Measurements from ENCODE around the gene SIN3A. TPM values are rescaled to one million over a fixed set of nuclear protein-coding genes. Genes with fewer than 3 reads are reported as not detected.
"Not testable (repeated sequence)": the region's sequence is repeated elsewhere in the genome, so short reads cannot be mapped to it uniquely, and the experiment has no call there.

Gene SIN3A
- total RNA-seq, 2 experiments from 2014 or later: 44.2 to 103 TPM

GRCh38 chr15:75443972-75444453 lies 7.5 kb downstream of the SIN3A start:
- Histone ChIP-seq H4K20me1 (ENCODE audit: insufficient read depth, low read length) (peaks cover 19% of the 10 kb centered on the region), H3K4me1 (ENCODE audit: insufficient read depth, low read length, poor library complexity, severe bottlenecking) (peaks cover 24% of the 10 kb centered on the region), H3K36me3 (ENCODE audit: insufficient read depth, low read length) (peaks cover 67% of the 10 kb centered on the region), H3K79me2 (ENCODE audit: insufficient read depth, low read depth, low read length) (peaks cover 94% of the 10 kb centered on the region)
- H2AFZ ChIP-seq (ENCODE audit: low read length); DNase-seq (ENCODE audit: low spot score); H3K9me3 ChIP-seq (ENCODE audit: low read length); H3K27ac ChIP-seq (ENCODE audit: low read depth, low read length, poor library complexity, severe bottlenecking); H3K4me2 ChIP-seq (ENCODE audit: low read length); intact Hi-C loops (cut with micrococcal nuclease; ENCODE audit: unreplicated experiment); BruUV-seq (replicated peaks); CTCF ChIA-PET (ENCODE audit: unreplicated experiment); H3K9me2 ChIP-seq (ENCODE audit: insufficient read depth, low read length); H3K4me3 ChIP-seq (ENCODE audit: low read depth, low read length, poor library complexity, severe bottlenecking): not testable (repeated sequence)
- POLR2A ChIA-PET: interaction anchor here (0.6 to 0.8 kb wide), 3 partner anchors 50 to 198 kb away, joined by 3 to 5 read pairs (median 3); partner anchors contain the start of gene IMP3

GRCh38 chr15:75437721-75438120 lies 13.8 kb downstream of the SIN3A start:
- ChIA-PET CTCF (ENCODE audit: unreplicated experiment) (no interaction called here), POLR2A (no interaction called here)
- no peak overlapping the region for H3K4me3 ChIP-seq (ENCODE audit: low read depth, low read length, poor library complexity, severe bottlenecking)
- H3K4me1 ChIP-seq (ENCODE audit: insufficient read depth, low read length, poor library complexity, severe bottlenecking): no peaks in the 10 kb centered on the region
- intact Hi-C loops (cut with micrococcal nuclease; ENCODE audit: unreplicated experiment): no loop called here
- H3K9me2 ChIP-seq (ENCODE audit: insufficient read depth, low read length): no peaks in the 10 kb centered on the region
- no TSS peak for BruUV-seq (replicated peaks)
- no peak overlapping the region for H2AFZ ChIP-seq (ENCODE audit: low read length)
- no peak for DNase-seq (ENCODE audit: low spot score)
- H4K20me1 ChIP-seq (ENCODE audit: insufficient read depth, low read length): 0 out of 2 replicates have a peak, but pooled peaks cover 17% of the 10 kb centered on the region
- TF ChIP-seq CTCF (conservative IDR thresholded peaks at IDR 0.05; ENCODE audit: low read length) (no peak), EZH2phosphoT487 (IDR thresholded peaks at IDR 0.05; ENCODE audit: borderline replicate concordance, low read depth, low read length) (no peak)
- peaks cover 83% of the 10 kb centered on the region for H3K36me3 ChIP-seq (ENCODE audit: insufficient read depth, low read length)
- H3K4me2 ChIP-seq (ENCODE audit: low read length): no peak overlapping the region
- H3K79me2 ChIP-seq (ENCODE audit: insufficient read depth, low read depth, low read length): peaks cover 91% of the 10 kb centered on the region
- H3K27ac ChIP-seq (ENCODE audit: low read depth, low read length, poor library complexity, severe bottlenecking): no peak overlapping the region
- H3K9me3 ChIP-seq (ENCODE audit: low read length): no peaks in the 10 kb centered on the region

DNA sequence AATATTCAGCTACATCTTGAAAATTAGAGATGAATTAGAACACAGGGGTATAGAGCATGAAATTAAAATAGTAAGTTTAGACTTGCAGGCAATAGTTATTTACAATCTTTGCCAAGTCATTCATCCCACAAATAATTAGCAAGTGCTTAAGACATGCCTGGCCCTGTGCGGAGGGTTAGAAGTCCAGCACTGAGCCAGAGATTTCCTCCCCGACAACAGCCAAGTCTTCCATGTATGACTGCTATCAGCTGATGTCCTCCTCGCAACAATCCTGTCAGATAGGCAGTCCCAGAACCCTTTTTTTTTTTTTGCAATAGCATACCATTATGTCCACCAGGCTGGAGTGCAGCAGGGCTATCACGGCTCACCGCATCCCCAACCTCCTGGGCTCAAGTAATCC lies 14.6 kb downstream of the SIN3A start:
- DNase-seq (ENCODE audit: low spot score): no peak
- 0 out of 2 replicates have a peak, but pooled peaks cover 17% of the 10 kb centered on the region for H4K20me1 ChIP-seq (ENCODE audit: insufficient read depth, low read length)
- ChIA-PET CTCF (ENCODE audit: unreplicated experiment) (interaction anchor here (0.6 kb wide), 1 partner anchor 91 kb away, joined by 3 read pairs; no protein-coding TSS in a partner anchor), POLR2A (interaction anchor here (0.7 to 1.9 kb wide), 2 partner anchors 15 to 47 kb away, joined by 3 to 6 read pairs; partner anchors contain the start of gene SIN3A)
- no peaks in the 10 kb centered on the region for H3K9me3 ChIP-seq (ENCODE audit: low read length)
- peaks cover 77% of the 10 kb centered on the region for H3K36me3 ChIP-seq (ENCODE audit: insufficient read depth, low read length)
- H3K79me2 ChIP-seq (ENCODE audit: insufficient read depth, low read depth, low read length): peaks cover 91% of the 10 kb centered on the region
- no peak overlapping the region for H3K4me2 ChIP-seq (ENCODE audit: low read length)
- intact Hi-C loops (cut with micrococcal nuclease; ENCODE audit: unreplicated experiment): no loop called here
- TF ChIP-seq EZH2phosphoT487 (IDR thresholded peaks at IDR 0.05; ENCODE audit: borderline replicate concordance, low read depth, low read length) (no peak), CTCF (conservative IDR thresholded peaks at IDR 0.05; ENCODE audit: low read length) (no peak)
- no TSS peak for BruUV-seq (replicated peaks)
- no peak overlapping the region for H3K27ac ChIP-seq (ENCODE audit: low read depth, low read length, poor library complexity, severe bottlenecking)
- H3K9me2 ChIP-seq (ENCODE audit: insufficient read depth, low read length): no peaks in the 10 kb centered on the region
- H3K4me3 ChIP-seq (ENCODE audit: low read depth, low read length, poor library complexity, severe bottlenecking): no peak overlapping the region
- H3K4me1 ChIP-seq (ENCODE audit: insufficient read depth, low read length, poor library complexity, severe bottlenecking): no peaks in the 10 kb centered on the region
- no peak overlapping the region for H2AFZ ChIP-seq (ENCODE audit: low read length)

Data from OCI-LY7 (cell line).